GM19395 (cell line): ENCODE data around the gene APEH.

Experiments used
- ATAC-seq: cut with Tn5 transposase; IDR thresholded peaks from one replicate; pipeline ENCODE4 v1.9.1; 2021; ENCODE audit warnings: mild to moderate bottlenecking, moderate library complexity; ENCODE audit not compliant: unreplicated experiment

The APEH gene

DNA sequence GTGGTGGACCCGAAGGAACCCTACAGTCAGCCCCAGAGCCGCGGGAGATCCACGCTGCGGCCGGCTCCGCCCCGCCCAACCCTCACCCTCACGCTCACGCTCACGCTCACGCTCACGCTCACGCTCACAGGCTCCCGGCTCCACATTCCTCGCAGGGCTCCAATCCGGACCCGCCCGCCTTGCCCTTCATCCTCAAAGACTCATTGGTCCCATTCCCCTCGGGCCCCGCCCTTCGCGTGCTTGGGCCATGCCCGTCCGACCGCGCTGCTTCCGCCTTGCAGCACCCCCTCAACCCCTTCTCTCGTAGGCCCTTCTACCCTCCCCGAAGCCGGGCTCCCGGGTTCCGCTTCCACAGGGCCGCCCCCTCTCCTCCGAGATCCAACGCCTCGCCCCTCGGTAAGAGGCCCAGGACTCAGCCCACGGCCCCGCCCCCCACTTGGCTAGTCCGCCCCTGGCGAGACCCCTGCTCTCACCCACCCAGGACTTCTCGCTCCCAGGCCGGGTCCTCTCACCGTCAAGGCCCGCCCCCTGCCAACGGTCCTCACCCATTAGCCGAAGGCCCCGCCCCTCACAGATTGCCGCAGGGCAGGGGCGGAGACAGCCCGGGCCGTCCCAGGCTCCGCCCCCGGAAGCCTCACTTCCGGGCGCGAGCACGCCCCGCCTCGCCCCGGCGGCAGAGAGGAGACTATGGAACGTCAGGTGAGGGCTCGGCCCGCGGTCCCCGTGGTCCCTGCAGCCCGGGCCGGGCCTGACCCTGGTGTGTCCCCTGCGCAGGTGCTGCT lies at the start of gene APEH:
Gene APEH, plus strand, starts transcription at position 637 of the 782 bp plus-strand sequence. Its CDS starts 51 bp downstream, at position 688.
- peak; percentile 84 for ATAC-seq

DNA sequence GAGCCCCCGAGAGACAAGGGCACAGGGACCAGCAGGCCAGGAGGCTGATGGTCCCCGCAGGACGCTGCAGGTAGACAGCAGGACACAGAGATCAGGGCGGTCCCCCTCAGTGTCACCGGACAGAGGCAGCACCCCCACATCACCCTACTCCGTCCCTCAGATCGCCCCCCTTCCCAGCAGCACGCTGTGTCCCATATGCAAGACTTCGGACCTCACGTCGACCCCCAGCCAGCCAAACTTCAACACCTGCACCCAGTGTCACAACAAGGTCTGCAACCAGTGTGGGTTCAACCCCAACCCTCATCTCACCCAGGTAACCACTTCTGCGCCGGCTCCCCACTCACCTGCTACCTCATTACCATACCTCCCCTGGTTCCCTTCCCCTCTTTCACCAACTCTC lies 49.1 kb upstream of the APEH start:
- ATAC-seq = no peak

DNA sequence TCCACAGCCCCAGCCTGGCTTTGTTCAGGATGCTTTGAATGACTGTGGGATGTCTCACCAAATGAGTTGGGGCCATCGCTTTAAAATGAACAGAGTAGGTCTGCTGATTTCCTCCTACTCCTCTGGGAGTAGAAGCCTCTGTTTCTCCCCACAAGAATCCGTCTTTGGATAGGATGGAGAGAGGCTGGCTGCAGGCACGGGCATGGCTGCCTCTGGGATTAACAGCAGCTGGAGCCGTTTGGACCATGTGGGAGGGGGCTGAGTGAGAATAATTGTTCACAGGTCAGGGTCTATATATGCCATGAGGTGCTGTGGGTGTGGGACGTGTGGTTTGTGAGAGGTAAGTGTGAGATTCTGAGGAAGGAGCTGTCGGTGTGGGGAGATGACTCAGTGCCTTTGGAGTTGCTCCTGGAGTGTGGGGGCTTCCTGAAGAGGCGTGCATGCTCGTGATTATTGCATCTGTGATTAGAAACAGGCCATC lies 48.0 kb upstream of the APEH start:
- ATAC-seq = no peak

DNA sequence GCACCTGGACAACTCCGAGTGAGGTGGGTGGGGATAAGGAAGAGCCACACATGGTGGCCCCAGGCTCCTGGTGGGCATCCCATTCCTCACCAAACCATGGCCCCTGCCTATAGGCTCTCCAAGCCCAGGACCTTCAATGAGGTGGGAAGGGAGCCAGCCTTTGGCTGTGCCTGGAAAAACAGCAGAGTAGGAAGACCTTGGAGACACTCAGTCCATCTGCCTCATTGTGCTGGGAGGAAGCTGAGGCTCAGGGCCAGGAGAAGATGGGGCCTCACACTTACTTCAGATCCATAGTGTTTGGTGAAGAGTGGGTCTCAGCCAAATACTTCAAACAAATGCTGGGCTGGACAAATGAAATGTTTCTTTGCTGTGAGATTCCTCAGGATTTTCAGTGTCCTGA lies 47.4 kb upstream of the APEH start:
- no peak for ATAC-seq

DNA sequence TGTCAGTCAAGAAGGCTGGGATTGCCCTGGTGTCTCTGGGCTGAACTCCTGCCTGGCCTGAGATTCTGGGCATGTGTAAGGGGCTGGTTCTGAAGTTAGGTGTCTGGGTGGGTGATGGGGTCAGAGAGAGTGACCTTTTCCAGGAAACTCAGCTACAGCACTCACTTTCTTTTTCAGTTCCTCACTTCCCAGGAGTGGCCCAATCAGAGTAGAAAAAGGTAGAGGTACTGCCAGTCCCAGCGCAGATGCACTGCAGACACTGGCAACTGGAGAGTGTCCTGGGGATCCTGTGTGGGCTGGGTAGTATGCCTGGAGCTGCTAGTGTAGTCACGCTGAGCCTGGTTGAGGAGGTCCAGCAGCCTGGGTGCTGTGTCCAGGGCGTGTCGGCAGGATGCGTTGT lies 46.5 kb upstream of the APEH start:
- no peak for ATAC-seq

DNA sequence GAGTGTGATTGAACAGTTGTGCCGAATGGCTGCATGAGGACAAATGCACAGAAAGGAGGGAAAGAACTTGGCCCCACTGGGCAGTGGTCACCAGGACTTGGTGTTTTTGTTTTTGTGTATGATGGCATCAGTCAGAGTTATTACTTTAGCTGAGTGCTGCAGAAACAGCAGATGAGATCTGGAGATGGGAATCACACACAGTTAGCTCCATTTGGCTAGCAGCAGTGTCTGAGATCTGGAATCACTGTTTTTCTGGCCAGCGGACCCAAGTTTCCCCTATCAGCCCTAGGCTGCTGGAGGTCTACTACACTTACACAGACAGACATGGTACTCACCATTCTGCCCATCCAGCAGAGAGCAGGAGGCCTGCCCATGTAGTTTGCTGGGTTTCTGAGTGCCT lies 45.9 kb upstream of the APEH start:
- ATAC-seq = no peak

DNA sequence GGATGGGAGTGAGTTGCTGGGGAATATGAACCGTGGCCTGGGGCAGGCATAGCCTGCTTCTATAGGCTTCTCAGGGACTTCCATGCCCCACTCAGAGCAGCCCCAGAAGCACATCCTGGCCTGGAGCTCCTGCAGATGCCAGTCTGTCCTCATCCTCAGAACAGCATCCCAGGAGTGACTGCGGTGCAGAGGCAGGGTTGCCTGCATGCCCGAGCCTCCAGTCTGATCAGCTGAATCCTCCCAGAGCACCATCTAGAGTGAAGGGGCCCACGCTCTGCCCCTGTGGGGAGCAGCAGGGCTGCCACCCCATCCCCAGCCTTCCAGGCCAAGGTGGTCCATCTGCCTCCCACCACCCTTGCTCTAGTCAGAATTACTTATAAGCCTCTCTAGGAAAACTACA lies 44.7 kb upstream of the APEH start:
- ATAC-seq = no peak

DNA sequence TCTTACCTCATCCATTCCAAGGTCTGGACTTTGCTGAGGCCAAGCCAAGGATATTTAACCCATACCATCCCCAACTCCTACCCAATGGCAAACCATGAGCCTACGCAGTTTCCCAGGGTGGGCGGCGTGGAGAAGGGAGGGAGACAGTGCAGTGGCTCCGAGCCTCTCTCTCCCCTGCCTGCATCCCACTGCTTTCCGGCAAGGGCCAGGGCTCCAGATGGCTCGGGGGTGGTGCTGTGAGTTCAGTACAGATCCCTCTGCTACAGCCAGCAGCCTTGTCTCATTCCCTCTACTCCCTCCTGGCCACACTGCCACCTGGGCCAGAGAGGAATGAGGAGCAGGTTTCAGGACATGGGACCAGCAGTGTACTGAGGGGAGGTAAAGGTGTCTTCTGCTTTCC lies 44.3 kb upstream of the APEH start:
- ATAC-seq = no peak

DNA sequence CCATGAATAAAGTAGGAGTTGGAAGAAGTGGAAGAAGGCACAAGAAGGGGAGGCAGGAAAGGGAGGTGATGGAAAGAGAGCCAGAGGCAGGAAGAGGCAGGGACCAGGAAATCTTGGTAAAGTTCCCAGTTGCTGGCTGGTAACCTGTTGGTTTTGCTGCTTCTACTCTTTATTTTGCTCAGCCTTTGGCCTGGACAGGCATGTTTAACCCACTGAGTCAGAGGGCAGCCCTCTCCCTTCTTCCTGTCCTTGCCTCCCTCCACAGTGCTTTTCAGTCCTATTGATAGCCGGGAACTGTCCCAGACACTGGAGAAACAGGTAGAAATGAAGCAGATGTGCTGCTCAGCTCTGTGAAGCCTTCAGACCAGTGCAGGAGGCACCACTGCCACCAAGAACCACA lies 43.4 kb upstream of the APEH start:
- ATAC-seq = no peak

DNA sequence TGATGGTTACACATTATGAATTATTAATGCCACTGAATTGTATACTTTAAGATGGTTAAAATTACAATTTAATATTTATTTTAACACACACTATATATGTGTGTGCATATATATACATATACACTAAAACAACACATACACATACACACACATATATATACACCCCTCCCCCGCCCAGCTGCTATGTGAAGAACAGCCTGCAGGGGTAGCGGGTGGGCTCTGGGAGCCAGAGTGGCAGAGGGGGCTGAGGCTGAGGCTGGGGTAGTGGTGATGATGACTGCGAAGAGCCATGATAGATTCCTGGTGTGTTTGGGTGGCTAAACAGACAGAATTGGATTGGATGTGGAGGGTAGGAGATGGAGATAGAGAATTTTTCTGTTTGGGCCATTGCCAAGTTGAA lies 39.4 kb upstream of the APEH start:
- ATAC-seq = no peak

DNA sequence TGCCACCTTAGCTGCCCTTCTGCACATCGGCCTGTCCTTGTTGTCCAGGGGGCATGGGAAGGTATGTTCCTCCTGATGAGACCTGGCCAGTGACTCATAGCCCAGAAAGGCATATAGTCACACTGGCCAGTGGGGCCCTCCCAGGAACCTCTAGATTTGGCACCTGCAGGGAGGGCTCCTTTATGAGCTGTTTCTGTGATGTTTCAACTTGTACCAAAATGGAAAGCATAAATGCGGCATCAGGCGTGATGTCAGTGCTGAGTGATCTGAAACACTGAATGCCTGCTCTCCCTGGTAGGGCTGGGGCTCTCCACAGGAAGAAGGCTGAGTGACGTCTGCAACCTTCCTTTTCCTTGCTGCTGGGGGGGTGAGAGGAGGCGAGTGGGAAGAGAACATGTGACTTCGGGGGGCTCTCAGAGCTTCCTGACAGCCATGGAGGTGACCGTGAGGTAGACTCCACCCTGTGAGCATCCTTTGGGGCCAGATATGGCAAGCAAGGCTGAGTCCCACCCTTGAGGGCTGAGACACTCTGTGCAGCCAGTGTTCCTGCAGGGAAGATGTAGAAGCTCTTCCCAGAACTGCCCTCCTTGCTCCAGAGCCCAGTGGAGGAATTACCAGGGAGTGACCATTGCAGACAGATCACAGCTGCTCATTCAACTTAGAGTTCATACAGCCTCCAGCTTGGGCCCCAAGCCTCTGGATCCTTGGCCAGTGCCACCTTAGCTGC lies 37.1 kb upstream of the APEH start:
- ATAC-seq = no peak

DNA sequence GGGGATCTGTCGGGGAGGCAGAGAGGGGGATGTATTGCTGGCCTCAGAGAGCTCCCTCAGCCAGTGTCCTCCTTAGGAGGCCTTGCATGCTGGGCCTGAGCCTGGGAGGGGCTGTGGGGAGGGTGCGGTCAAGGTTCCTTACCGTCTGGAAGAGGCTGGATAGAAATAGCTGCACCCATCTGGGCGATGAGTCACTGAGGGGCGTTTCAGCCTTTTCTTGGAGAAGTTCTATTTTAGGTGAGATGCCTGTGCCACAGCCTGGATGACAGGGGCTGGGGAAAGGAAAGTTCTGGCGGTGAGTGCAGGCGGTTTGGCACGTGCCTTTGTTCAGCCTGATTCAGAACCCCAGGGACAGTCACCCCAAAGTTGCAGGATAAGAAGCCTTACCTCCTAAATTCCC lies 35.7 kb upstream of the APEH start:
- ATAC-seq = no peak

DNA sequence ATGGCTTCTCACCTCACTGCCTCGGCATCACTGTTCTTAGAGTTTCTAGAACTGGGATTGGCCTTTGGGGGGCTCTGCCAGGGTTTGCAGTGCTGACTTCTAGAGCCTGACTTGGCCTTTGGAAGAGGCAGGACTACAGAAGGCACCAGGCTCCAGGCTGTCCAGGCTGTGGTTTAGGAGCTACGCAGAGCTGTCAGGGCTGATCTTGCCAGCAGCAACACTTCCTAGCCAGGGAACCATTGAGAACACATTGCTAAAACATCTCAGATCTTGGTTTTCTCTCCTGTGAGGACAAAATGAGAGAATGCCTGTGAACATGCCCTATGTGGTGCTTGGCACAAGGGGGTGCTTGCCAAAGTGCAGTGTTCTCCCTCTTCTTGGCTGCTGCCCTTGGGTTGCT lies 34.6 kb upstream of the APEH start:
- no peak for ATAC-seq

DNA sequence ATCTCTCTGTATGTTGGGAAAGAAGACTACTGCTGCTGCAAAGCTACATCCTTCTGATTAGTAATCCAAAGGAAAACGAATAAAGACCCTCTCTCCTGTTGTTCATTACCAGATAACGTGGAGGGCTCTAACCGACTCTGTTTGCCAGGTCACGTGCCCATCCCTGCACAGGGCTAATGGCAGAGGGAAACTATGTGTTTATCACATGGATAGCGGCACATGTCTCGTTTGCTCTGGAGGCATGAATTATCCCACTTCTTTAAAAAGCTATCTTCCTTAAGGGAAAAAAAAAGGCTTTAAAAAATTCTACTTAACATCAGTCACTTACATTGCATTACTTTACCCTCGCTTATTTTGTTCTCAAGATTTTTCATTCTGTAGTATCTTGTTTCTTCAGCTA lies 32.9 kb upstream of the APEH start:
- no peak for ATAC-seq

DNA sequence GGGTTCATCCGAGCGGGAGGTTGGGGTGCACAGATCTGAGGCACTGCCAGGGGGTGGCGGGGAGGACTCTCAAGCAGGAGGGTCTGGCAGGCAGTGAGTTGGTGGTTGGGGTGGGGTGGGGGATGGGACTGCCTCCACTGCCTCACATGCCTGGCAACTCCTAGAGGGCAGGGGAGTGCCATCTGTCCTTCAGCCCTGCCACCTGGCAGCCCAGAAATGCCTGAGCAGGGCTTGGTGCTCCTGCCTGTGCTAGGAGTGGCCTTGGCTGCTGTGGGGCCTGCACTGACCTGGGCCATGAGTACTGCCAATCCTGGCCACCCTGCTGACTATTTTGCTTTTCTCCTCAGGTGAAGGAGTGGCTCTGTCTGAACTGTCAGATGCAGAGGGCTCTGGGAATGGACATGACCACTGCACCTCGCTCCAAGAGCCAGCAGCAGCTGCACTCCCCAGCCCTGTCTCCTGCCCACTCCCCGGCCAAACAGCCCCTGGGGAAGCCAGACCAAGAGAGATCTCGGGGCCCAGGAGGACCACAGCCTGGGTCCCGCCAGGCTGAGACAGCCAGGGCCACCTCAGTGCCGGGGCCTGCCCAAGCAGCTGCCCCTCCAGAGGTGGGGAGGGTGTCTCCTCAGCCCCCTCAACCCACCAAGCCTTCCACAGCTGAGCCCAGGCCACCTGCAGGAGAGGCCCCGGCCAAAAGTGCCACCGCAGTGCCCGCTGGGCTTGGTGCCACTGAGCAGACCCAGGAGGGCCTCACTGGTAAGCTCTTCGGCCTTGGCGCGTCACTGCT lies 32.0 kb upstream of the APEH start:
- no peak for ATAC-seq

DNA sequence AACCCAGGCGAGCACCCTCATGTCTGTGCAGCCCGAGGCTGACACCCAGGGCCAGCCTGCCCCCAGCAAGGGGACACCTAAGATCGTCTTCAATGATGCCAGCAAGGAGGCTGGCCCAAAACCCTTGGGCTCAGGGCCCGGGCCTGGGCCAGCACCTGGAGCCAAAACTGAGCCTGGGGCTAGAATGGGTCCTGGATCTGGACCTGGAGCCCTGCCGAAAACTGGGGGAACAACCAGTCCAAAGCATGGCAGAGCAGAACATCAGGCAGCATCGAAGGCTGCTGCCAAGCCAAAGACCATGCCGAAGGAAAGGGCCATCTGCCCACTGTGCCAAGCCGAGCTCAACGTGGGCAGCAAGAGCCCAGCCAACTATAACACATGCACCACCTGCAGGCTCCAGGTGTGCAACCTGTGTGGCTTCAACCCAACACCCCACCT lies 31.4 kb upstream of the APEH start:
- ATAC-seq = no peak

DNA sequence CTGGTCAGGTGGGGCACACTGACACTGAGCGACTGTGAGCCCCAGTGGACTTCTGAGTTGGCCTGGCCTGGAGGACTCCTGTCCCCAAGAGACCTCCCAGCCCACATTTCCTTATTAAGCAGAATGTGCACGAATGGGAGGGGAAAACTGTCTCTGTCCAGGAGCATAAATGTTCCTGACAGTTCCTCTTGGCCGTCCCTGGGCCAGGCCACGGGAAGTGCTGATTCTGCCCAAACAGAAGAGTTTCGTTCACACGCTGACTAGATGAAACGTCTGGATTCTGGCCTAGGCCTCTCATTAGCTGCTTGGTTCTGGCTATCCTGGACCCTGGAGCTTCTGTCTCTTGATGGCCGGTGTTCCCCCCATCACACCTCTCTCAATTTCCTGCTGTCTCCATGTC lies 29.5 kb upstream of the APEH start:
- ATAC-seq = no peak

DNA sequence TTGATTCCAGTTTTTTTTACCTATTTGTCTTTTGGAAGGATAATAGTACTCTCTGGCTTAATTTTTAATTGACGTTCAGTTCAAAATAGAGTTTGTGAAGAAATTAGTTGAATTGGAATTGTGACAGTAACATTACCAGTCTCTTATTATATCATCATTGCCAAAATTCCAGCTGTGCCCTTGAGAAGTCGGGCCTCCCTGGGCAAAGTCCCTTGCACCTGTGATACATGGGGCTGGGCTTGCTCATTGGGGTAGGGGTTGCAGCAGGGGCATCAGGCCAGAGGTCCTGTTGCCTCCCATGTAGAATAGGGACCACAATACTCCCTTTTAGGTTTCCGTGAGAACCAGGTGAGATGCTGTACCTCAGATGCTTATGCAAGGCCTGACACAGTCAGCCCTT lies 27.9 kb upstream of the APEH start:
- ATAC-seq = no peak

DNA sequence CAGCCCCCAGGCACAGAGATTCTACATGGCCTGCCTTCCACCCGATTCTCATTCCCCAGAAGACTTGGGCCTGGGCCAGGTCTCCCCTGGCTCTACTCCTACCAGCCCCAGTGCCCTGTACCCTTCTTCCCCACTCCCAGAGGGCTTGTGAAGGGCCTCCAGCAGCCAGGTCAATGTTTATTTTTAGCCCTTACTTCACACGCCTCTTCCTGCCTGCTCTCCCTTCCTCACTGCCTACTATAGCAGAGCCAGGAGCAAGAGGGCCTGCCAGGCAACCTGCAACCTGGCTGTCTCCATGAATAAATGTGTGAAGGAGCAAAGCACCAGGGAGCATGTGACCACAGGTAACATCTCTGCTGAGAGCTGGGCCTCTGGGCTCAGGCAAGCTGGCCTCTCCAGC lies 26.4 kb upstream of the APEH start:
- ATAC-seq = no peak

DNA sequence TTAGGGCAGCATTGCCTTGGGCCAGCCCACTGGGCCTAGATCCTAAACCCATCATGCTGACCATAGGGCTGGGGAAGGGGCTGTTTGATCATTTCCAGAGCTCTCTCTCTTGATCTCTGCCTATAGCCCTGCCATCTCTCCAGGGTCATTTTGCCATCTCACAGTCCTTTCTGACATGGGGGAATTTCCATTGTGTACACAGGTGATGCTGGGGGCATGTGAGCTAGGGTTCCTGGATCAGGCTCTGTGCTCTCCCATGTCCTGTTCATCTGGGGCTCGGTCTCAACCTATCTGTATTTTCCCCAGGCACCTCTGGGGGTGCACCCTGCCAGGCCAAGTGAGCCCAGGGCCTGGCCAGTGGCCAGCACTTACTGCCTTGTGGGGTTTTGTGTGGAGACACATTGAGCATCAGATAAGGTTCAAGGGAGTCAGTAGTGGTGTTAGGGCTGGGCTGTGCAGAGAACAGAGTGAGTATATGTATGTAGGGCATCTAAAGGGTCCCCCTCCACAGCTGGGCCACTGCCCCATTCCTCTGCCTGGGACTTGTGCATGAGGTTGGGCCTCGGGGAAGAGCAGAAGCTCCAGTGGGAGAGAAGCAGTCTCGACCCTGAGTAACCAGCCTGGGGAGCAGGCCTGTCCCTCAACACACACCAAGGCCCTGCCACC lies 25.7 kb upstream of the APEH start:
- ATAC-seq = no peak

DNA sequence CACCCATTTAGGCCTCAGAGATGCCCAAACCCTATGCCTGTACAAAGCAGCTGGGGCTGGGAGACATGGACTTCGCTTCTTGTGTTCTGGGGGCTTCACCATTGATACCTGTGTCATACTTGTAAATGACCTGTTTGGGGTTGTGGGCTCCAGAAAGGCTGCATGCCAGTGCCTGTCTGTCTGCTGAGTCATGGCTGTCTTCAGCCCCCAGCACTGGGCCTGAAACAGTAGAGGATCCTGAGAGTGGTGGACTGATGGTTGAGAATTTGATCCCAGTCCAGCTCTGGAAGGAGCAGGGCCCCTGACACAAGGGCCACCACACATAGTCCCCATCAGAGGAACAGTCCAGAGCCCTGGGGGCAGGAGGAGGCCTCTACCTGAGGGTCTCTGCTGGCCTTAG lies 24.6 kb upstream of the APEH start:
- ATAC-seq = no peak
